ENCODE results near the gene MDGA2.

- TF ChIP-seq CTCF (IDR thresholded peaks at IDR 0.05), result no peak
- TF ChIP-seq ZFX (IDR thresholded peaks at IDR 0.05; ENCODE audit: borderline replicate concordance), result no peak
These were observed 131.9 kb downstream of the MDGA2 start for GRCh38 chr14:47543459-47543858.
